Measurements from ENCODE around the gene SPIRE2. TPM values are rescaled to one million over a fixed set of nuclear protein-coding genes. Genes with fewer than 3 reads are reported as not detected.
A peak's percentile ranks its signal among the peaks of the same experiment; 100 is the strongest.
"Not testable (repeated sequence)": the region's sequence is repeated elsewhere in the genome, so short reads cannot be mapped to it uniquely, and the experiment has no call there.

Gene SPIRE2
- total and polyA plus RNA-seq, 2 of the 13 experiments (the other 11 are each of a cell fraction or from before 2014, with no cell fraction given): 13.3 to 37.5 TPM

- no TSS peak for BruUV-seq (replicated peaks)
- peak; percentile 61 for TF ChIP-seq ZNF652 (CRISPR knock-in tag; IDR thresholded peaks at IDR 0.05; ENCODE audit: borderline replicate concordance, low read depth)
- no peak for TF ChIP-seq ZNF761 (CRISPR knock-in tag; conservative IDR thresholded peaks at IDR 0.05)
Measured at GRCh38 chr16:89782489-89782888, 45.8 kb upstream of the SPIRE2 start.

GRCh38 chr16:89783952-89784351 lies 44.3 kb upstream of the SPIRE2 start:
- Histone ChIP-seq H3K36me3 (replicated peaks in 1 of 2; ENCODE audit: control insufficient read depth in 1 of 2, insufficient read depth in 2 of 2, low read length in 2 of 2) (peaks cover 45 to 82% of the 10 kb centered on the region in 2 experiments), H3K4me1 (ENCODE audit: insufficient read depth, low read length) (peaks cover 16% of the 10 kb centered on the region)
- H3K9ac ChIP-seq (ENCODE audit: insufficient read depth, low read depth, low read length); H2AFZ ChIP-seq (ENCODE audit: low read length); CTCF ChIA-PET (ENCODE audit: low intra/inter-chr PET ratio, low total read pairs); H3K9me3 ChIP-seq (ENCODE audit: low read length); ATAC-seq; BruUV-seq (replicated peaks); H3K27ac ChIP-seq (ENCODE audit: extremely low read length, insufficient read depth, low read length); in situ Hi-C loops (cut with HindIII; ENCODE audit: extremely low pct_ligation_motif_present, low pct_unique_long_range_greater_than_20kb); intact Hi-C loops (cut with micrococcal nuclease; ENCODE audit: unreplicated experiment); H3K4me2 ChIP-seq (ENCODE audit: low read depth, low read length); H4K20me1 ChIP-seq (ENCODE audit: insufficient read depth, low read length); POLR2A ChIA-PET; FAIRE-seq; DNase-seq (ENCODE audit: low spot score); H3K27me3 ChIP-seq (ENCODE audit: control insufficient read depth in 1 of 2, insufficient read depth in 2 of 2, low read length in 2 of 2); H3K4me3 ChIP-seq (replicated peaks in 1 of 3; ENCODE audit: insufficient read depth in 1 of 3, low read depth in 2 of 3, low read length in 3 of 3); H3K79me2 ChIP-seq (ENCODE audit: insufficient read depth, low read length): not testable (repeated sequence)
- 95% methylated on average over 6 of the region's 6 CpGs for WGBS (ENCODE audit: low lambda C conversion rate)
- TF ChIP-seq ZNF121 (CRISPR knock-in tag; IDR thresholded peaks at IDR 0.05): peak; percentile 78

More at GRCh38 chr16:89782489-89782888, 45.8 kb upstream of the SPIRE2 start:
- no peaks in the 10 kb centered on the region for H3K9me3 ChIP-seq (ENCODE audit: low read length)
- no peak overlapping the region for H3K9ac ChIP-seq (ENCODE audit: insufficient read depth, low read depth, low read length)
- FAIRE-seq (no peak), ATAC-seq (no peak), DNase-seq (ENCODE audit: low spot score) (no peak)
- H3K4me1 ChIP-seq (ENCODE audit: insufficient read depth, low read length): peaks cover 7% of the 10 kb centered on the region
- no peaks in the 10 kb centered on the region for H4K20me1 ChIP-seq (ENCODE audit: insufficient read depth, low read length)
- no peaks in the 10 kb centered on the region for H3K79me2 ChIP-seq (ENCODE audit: insufficient read depth, low read length)
- H3K27me3 ChIP-seq (ENCODE audit: control insufficient read depth in 1 of 2, insufficient read depth in 2 of 2, low read length in 2 of 2): no peaks in the 10 kb centered on the region
- ChIA-PET CTCF (ENCODE audit: low intra/inter-chr PET ratio, low total read pairs) (no interaction called here), POLR2A (no interaction called here)
- intact Hi-C loops (cut with micrococcal nuclease; ENCODE audit: unreplicated experiment) (no loop called here), in situ Hi-C loops (cut with HindIII; ENCODE audit: extremely low pct_ligation_motif_present, low pct_unique_long_range_greater_than_20kb) (no loop called here)
- peaks cover 50 to 78% of the 10 kb centered on the region in 2 experiments for H3K36me3 ChIP-seq (replicated peaks in 1 of 2; ENCODE audit: control insufficient read depth in 1 of 2, insufficient read depth in 2 of 2, low read length in 2 of 2)
- H3K4me2 ChIP-seq (ENCODE audit: low read depth, low read length): no peak overlapping the region
- WGBS (ENCODE audit: low lambda C conversion rate): 95% methylated on average over 6 of the region's 6 CpGs
- H2AFZ ChIP-seq (ENCODE audit: low read length): no peak overlapping the region
- H3K27ac ChIP-seq (ENCODE audit: extremely low read length, insufficient read depth, low read length): no peak overlapping the region
- H3K4me3 ChIP-seq (replicated peaks in 1 of 3; ENCODE audit: insufficient read depth in 1 of 3, low read depth in 2 of 3, low read length in 3 of 3): no peak overlapping the region

Data from HepG2 (cell line).